ENCODE data around the gene MEIS1.
"Not testable (repeated sequence)": the region's sequence is repeated elsewhere in the genome, so short reads cannot be mapped to it uniquely, and the experiment has no call there.

Gene MEIS1

GRCh38 chr2:66470199-66470598, 35.3 kb downstream of the MEIS1 start:
- no peak for DNase-seq

- no peak for DNase-seq
Observed at GRCh38 chr2:66472225-66472843, 37.4 kb downstream of the MEIS1 start.

GRCh38 chr2:66477135-66477842, 42.4 kb downstream of the MEIS1 start:
- no peak for DNase-seq

GRCh38 chr2:66478299-66478698, 43.4 kb downstream of the MEIS1 start:
- DNase-seq: no peak

- DNase-seq: peak; percentile 19
Observed at GRCh38 chr2:66478731-66479316, 43.9 kb downstream of the MEIS1 start.

- DNase-seq: peak; percentile 43
Observed at GRCh38 chr2:66481100-66481549, 46.2 kb downstream of the MEIS1 start.

- not testable (repeated sequence) for DNase-seq
Observed at GRCh38 chr2:66485252-66485651, 50.3 kb downstream of the MEIS1 start.

GRCh38 chr2:66488946-66489345, 54.0 kb downstream of the MEIS1 start:
- DNase-seq: no peak

- DNase-seq: no peak
Observed at GRCh38 chr2:66489436-66489835, 54.5 kb downstream of the MEIS1 start.

GRCh38 chr2:66490588-66491001, 55.7 kb downstream of the MEIS1 start:
- no peak for DNase-seq

GRCh38 chr2:66494708-66495107, 59.8 kb downstream of the MEIS1 start:
- DNase-seq: peak; percentile 30

GRCh38 chr2:66495788-66496640, 61.1 kb downstream of the MEIS1 start:
- DNase-seq: peak; percentile 17

GRCh38 chr2:66496670-66497420, 61.9 kb downstream of the MEIS1 start:
- no peak for DNase-seq

GRCh38 chr2:66497431-66498288, 62.7 kb downstream of the MEIS1 start:
- DNase-seq: no peak

- DNase-seq: no peak
Observed at GRCh38 chr2:66498289-66498975, 63.5 kb downstream of the MEIS1 start.

GRCh38 chr2:66501267-66501666, 66.3 kb downstream of the MEIS1 start:
- no peak for DNase-seq

GRCh38 chr2:66506265-66506664, 71.3 kb downstream of the MEIS1 start:
- no peak for DNase-seq

- no peak for DNase-seq
Observed at GRCh38 chr2:66507673-66508201, 72.8 kb downstream of the MEIS1 start.

- peak; percentile 46 for DNase-seq
Observed at GRCh38 chr2:66508484-66509071, 73.7 kb downstream of the MEIS1 start.

GRCh38 chr2:66509326-66509811, 74.4 kb downstream of the MEIS1 start:
- no peak for DNase-seq

Measured in inflammatory macrophage treated with lipopolysaccharide for 4 hours (primary cell).